DOHH2 (cell line): ENCODE results near the gene DNTT.

Source experiments
- EZH2phosphoT487 ChIP-seq: fragments of 200-600 bp; sonication (generic); IDR thresholded peaks from 2 replicates; pipeline ENCODE4 v1.6.1; 2017; ENCODE audit warnings: borderline replicate concordance, mild to moderate bottlenecking, antibody characterized with exemption, low read length, moderate library complexity, mixed read lengths
- TF ChIP-seq, protein P1 (sequence below): fragments of 200-600 bp; sonication (generic); IDR thresholded peaks from one replicate; pipeline ENCODE4 v1.5.1; 2014; ENCODE audit warnings: antibody characterized with exemption, mild to moderate bottlenecking, low read depth, low read length; ENCODE audit not compliant: poor library complexity, severe bottlenecking

DNA sequence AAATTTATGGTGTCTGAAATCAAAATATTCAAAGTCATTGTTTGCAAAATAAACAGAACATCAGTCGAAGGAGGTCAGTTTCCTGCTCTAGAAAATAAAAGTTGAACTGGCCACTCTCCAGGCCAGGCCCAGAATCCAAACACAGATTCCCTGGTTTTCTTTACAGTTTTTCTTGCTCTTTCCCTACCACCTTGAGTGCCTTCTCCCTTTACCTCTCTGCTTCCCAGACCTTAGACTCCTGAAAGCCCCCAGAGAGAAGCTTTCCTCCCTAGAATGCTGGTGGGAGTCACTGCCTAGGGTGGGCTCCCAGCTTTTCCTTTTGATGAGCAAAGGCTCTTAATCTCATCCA lies 6.1 kb downstream of the DNTT start:
- TF ChIP-seq, protein P1, sequence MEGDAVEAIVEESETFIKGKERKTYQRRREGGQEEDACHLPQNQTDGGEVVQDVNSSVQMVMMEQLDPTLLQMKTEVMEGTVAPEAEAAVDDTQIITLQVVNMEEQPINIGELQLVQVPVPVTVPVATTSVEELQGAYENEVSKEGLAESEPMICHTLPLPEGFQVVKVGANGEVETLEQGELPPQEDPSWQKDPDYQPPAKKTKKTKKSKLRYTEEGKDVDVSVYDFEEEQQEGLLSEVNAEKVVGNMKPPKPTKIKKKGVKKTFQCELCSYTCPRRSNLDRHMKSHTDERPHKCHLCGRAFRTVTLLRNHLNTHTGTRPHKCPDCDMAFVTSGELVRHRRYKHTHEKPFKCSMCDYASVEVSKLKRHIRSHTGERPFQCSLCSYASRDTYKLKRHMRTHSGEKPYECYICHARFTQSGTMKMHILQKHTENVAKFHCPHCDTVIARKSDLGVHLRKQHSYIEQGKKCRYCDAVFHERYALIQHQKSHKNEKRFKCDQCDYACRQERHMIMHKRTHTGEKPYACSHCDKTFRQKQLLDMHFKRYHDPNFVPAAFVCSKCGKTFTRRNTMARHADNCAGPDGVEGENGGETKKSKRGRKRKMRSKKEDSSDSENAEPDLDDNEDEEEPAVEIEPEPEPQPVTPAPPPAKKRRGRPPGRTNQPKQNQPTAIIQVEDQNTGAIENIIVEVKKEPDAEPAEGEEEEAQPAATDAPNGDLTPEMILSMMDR = no peak
- no peak for TF ChIP-seq EZH2phosphoT487
